IMR-90 (cell line): ENCODE data around the gene PTH1R. TPM values are rescaled to one million over a fixed set of nuclear protein-coding genes. Genes with fewer than 3 reads are reported as not detected.
A peak's percentile ranks its signal among the peaks of the same experiment; 100 is the strongest.

Experiments
- ATAC-seq: fragments of 200-7000 bp; cut with Tn5 transposase; 2 replicates; pipeline ENCODE4 v1.9.1; 2020; ENCODE audit warnings: low read depth, mild to moderate bottlenecking, moderate library complexity
- BruUV-seq: library from RNA; stranded (reverse); fragments of 400-500 nt; replicated peaks from 2 replicates; lab custom pipeline; 2021; lab: Mats Ljungman, UMichigan
- CTCF ChIA-PET: fragments of 300-600 bp; formaldehyde crosslinking; extraction: SDS; loops from one replicate; lab custom pipeline; 2021; ENCODE audit warnings: antibody characterized with exemption; lab: Yijun Ruan, JAX
- POLR2A ChIA-PET: fragments of 300-600 bp; sonication (Branson Sonifier 250); formaldehyde crosslinking; loops from one replicate; lab custom pipeline; 2022; ENCODE audit warnings: antibody characterized with exemption; ENCODE audit not compliant: unreplicated experiment; lab: Charles Lee
- DNase-seq: peaks from one replicate; pipeline ENCODE4 v3.0.0; 2013
- H2AFZ ChIP-seq: replicated peaks from 2 replicates; pipeline ENCODE3; 2013; ENCODE audit warnings: low read length, mild to moderate bottlenecking; ENCODE audit not compliant: poor library complexity
- H2AK5ac ChIP-seq: 2 replicates; pipeline ENCODE4 v1.6.1; 2013; ENCODE audit warnings: low read depth, low read length, inconsistent platforms
- H2AK9ac ChIP-seq: replicated peaks from 2 replicates; pipeline ENCODE3; 2013; ENCODE audit warnings: mild to moderate bottlenecking, low read depth, low read length, moderate library complexity; ENCODE audit not compliant: poor library complexity
- H2BK120ac ChIP-seq: 2 replicates; pipeline ENCODE4 v1.6.1; 2013; ENCODE audit warnings: low read depth, low read length, inconsistent platforms
- H2BK15ac ChIP-seq: 3 replicates; pipeline ENCODE4 v1.6.1; 2013; ENCODE audit warnings: low read depth, low read length, inconsistent platforms
- H2BK20ac ChIP-seq: 2 replicates; pipeline ENCODE4 v1.6.1; 2013; ENCODE audit warnings: low read depth, mild to moderate bottlenecking, inconsistent platforms, low read length, moderate library complexity
- H2BK5ac ChIP-seq: 2 replicates; pipeline ENCODE4 v1.6.1; 2013; ENCODE audit warnings: mild to moderate bottlenecking, low read depth, low read length, inconsistent platforms; ENCODE audit not compliant: poor library complexity, severe bottlenecking
- H3K14ac ChIP-seq: replicated peaks from 2 replicates; pipeline ENCODE4 v1.6.1; 2013; ENCODE audit warnings: low read depth, low read length, inconsistent platforms
- H3K18ac ChIP-seq: 2 replicates; pipeline ENCODE4 v1.6.1; 2013; ENCODE audit warnings: low read depth, low read length, control low read depth
- H3K23ac ChIP-seq: 2 replicates; pipeline ENCODE4 v1.6.1; 2013; ENCODE audit warnings: low read depth, low read length, inconsistent platforms
- H3K27ac ChIP-seq: 2 replicates; pipeline ENCODE4 v1.5.1; 2013; ENCODE audit warnings: mild to moderate bottlenecking, control low read depth, low read length; ENCODE audit not compliant: insufficient read depth
- H3K27me3 ChIP-seq: 2 replicates; pipeline ENCODE4 v1.6.1; 2013; ENCODE audit warnings: low read length; ENCODE audit not compliant: control insufficient read depth, insufficient read depth
- H3K36me3 ChIP-seq: 2 replicates; pipeline ENCODE4 v1.6.1; 2013; ENCODE audit warnings: low read length, mixed read lengths; ENCODE audit not compliant: control insufficient read depth, insufficient read depth
- H3K4ac ChIP-seq: 2 replicates; pipeline ENCODE4 v1.6.1; 2013; ENCODE audit warnings: low read depth, low read length, inconsistent platforms
- H3K4me1 ChIP-seq: 2 replicates; pipeline ENCODE4 v1.6.1; 2013; ENCODE audit warnings: low read length, mixed read lengths; ENCODE audit not compliant: control insufficient read depth, insufficient read depth
- H3K4me2 ChIP-seq: 2 replicates; pipeline ENCODE4 v1.6.1; 2013; ENCODE audit warnings: low read depth, mild to moderate bottlenecking, control low read depth, low read length, moderate library complexity
- H3K4me3 ChIP-seq: 2 replicates; pipeline ENCODE4 v1.5.1; 2013; ENCODE audit warnings: low read depth, mild to moderate bottlenecking, control low read depth, low read length, moderate library complexity; ENCODE audit not compliant: insufficient read depth
- H3K56ac ChIP-seq: 2 replicates; pipeline ENCODE4 v1.6.1; 2013; ENCODE audit warnings: low read length, inconsistent platforms; ENCODE audit not compliant: insufficient read depth; ENCODE audit errors: extremely low read depth
- H3K79me1 ChIP-seq, 2 experiments: 2 replicates each; pipeline ENCODE4 v1.6.1; 2013; ENCODE audit warnings: low read length in 2 of 2, inconsistent platforms in 1 of 2, low read depth in 1 of 2
- H3K9ac ChIP-seq: 2 replicates; pipeline ENCODE4 v1.6.1; 2013; ENCODE audit warnings: low read depth, low read length, control low read depth
- H3K9me1 ChIP-seq: 2 replicates; pipeline ENCODE4 v1.6.1; 2013; ENCODE audit warnings: low read length, inconsistent platforms; ENCODE audit not compliant: insufficient read depth
- H3K9me3 ChIP-seq: 2 replicates; pipeline ENCODE4 v1.6.1; 2013; ENCODE audit warnings: low read length; ENCODE audit not compliant: control insufficient read depth, insufficient read depth
- H4K20me1 ChIP-seq: 2 replicates; pipeline ENCODE4 v1.6.1; 2013; ENCODE audit warnings: low read length, inconsistent platforms; ENCODE audit not compliant: insufficient read depth
- H4K5ac ChIP-seq: 2 replicates; pipeline ENCODE4 v1.6.1; 2013; ENCODE audit warnings: mild to moderate bottlenecking, low read depth, low read length, control low read depth
- H4K8ac ChIP-seq, 2 experiments: 2 replicates each; pipeline ENCODE4 v1.6.1; 2013; ENCODE audit warnings: low read depth in 2 of 2, low read length in 2 of 2, control low read depth in 1 of 2, inconsistent platforms in 1 of 2
- H4K91ac ChIP-seq: 2 replicates; pipeline ENCODE4 v1.6.1; 2013; ENCODE audit warnings: low read depth, low read length, inconsistent platforms; ENCODE audit not compliant: insufficient read depth
- BHLHE40 ChIP-seq: fragments of 150-350 bp; IDR thresholded peaks from 2 replicates; pipeline ENCODE4 v1.6.1; 2016; ENCODE audit warnings: mild to moderate bottlenecking, low read depth, low read length
- CEBPB ChIP-seq: IDR thresholded peaks from 2 replicates; pipeline ENCODE4 v1.6.1; 2012; ENCODE audit warnings: low read depth, low read length, improper control_type of control experiment
- CHD1 ChIP-seq: IDR thresholded peaks from 2 replicates; pipeline ENCODE4 v1.6.1; 2012; ENCODE audit warnings: low read depth, low read length, improper control_type of control experiment
- CTCF ChIP-seq: conservative IDR thresholded peaks from 2 replicates; pipeline ENCODE4 v1.5.1; 2012; ENCODE audit warnings: mild to moderate bottlenecking, low read depth, low read length, improper control_type of control experiment
- ELK1 ChIP-seq: fragments of 150-350 bp; IDR thresholded peaks from 2 replicates; pipeline ENCODE4 v1.6.1; 2016; ENCODE audit warnings: low read depth, mild to moderate bottlenecking, low read length, moderate library complexity, borderline replicate concordance
- FOS ChIP-seq: fragments of 150-350 bp; IDR thresholded peaks from 2 replicates; pipeline ENCODE4 v1.6.1; 2016; ENCODE audit warnings: low read depth, low read length
- MAFK ChIP-seq: IDR thresholded peaks from 2 replicates; pipeline ENCODE4 v1.6.1; 2012; ENCODE audit warnings: low read depth, low read length, improper control_type of control experiment
- MAZ ChIP-seq: IDR thresholded peaks from 2 replicates; pipeline ENCODE4 v1.6.1; 2012; ENCODE audit warnings: low read depth, mild to moderate bottlenecking, low read length, improper control_type of control experiment, moderate library complexity, borderline replicate concordance
- MXI1 ChIP-seq: IDR thresholded peaks from 2 replicates; pipeline ENCODE4 v1.6.1; 2012; ENCODE audit warnings: low read depth, mild to moderate bottlenecking, low read length, moderate library complexity, borderline replicate concordance
- NFE2L2 ChIP-seq: fragments of 150-350 bp; IDR thresholded peaks from 2 replicates; pipeline ENCODE4 v1.6.1; 2016; ENCODE audit warnings: low read depth, mild to moderate bottlenecking, low read length
- POLR2A ChIP-seq: IDR thresholded peaks from 2 replicates; pipeline ENCODE4 v1.6.1; 2012; ENCODE audit warnings: mild to moderate bottlenecking, low read depth, low read length
- RAD21 ChIP-seq: IDR thresholded peaks from 2 replicates; pipeline ENCODE4 v1.6.1; 2012; ENCODE audit warnings: low read length, improper control_type of control experiment
- RCOR1 ChIP-seq: IDR thresholded peaks from 2 replicates; pipeline ENCODE4 v1.6.1; 2012; ENCODE audit warnings: mild to moderate bottlenecking, low read length, improper control_type of control experiment; ENCODE audit not compliant: insufficient replicate concordance
- RFX5 ChIP-seq: IDR thresholded peaks from 2 replicates; pipeline ENCODE4 v1.8.0; 2012; ENCODE audit warnings: low read depth, mild to moderate bottlenecking, low read length, moderate library complexity
- SMC3 ChIP-seq: fragments of 150-350 bp; IDR thresholded peaks from 2 replicates; pipeline ENCODE4 v1.6.1; 2016; ENCODE audit warnings: low read depth, mild to moderate bottlenecking, antibody characterized with exemption, low read length, moderate library complexity
- WGBS, 2 experiments: methylation state at CpG; one replicate each; pipeline versions ENCODE4 v1.1.5 to v1.1.7; 2013; ENCODE audit warnings: missing lambda C conversion rate in 2 of 2; ENCODE audit not compliant: insufficient read length in 1 of 2; ENCODE audit errors: extremely low coverage in 2 of 2; 5-methylcytosine and 5-hydroxymethylcytosine counted together
- dilution Hi-C: fragments of 300-500 bp; cut with HindIII; formaldehyde crosslinking; loops from one replicate; pipeline ENCODE4 v1.14.3; 2018; ENCODE audit warnings: low sequenced_read_pairs; ENCODE audit not compliant: unreplicated experiment
- in situ Hi-C: fragments of 300-500 bp; cut with MboI; formaldehyde crosslinking; loops from 3 replicates; pipeline ENCODE4 v1.14.3; 2019; ENCODE audit warnings: low sequenced_read_pairs, inconsistent platforms, mixed read lengths
- intact Hi-C: fragments of 100-400 bp; cut with micrococcal nuclease; formaldehyde crosslinking; loops from 2 replicates; pipeline ENCODE4 v1.10.0; 2022
- polyA plus RNA-seq, 3 experiments: library from polyadenylated mRNA; depleted of rRNA; stranded (reverse); fragments of >200 nt; gene quantifications; 2 replicates each; pipeline ENCODE4 v1.2.3, GENCODE V29; 2012; ENCODE audit warnings: low replicate concordance in 1 of 3
- total RNA-seq: library from RNA; depleted of rRNA; stranded (reverse); fragments of >200 nt; gene quantifications from 2 replicates; pipeline ENCODE4 v1.2.3, GENCODE V29; 2012

PTH1R gene
- total and polyA plus RNA-seq, 2 of the 4 experiments (the other 2 are of a cell fraction) = 0.15 to 0.18 TPM

GRCh38 chr3:46852334-46852720, 25.2 kb upstream of the PTH1R start (continued):
- no peak for TF ChIP-seq CHD1

GRCh38 chr3:46852839-46853355, 24.6 kb upstream of the PTH1R start:
- Histone ChIP-seq H2AFZ (no peak overlapping the region), H3K9ac (no peak overlapping the region), H3K27me3 (peaks cover 40% of the 10 kb centered on the region), H4K5ac (no peak overlapping the region), H2AK9ac (peak overlapping the region; percentile 6), H3K14ac (no peak overlapping the region), H3K4ac (no peak overlapping the region), H3K36me3 (no peaks in the 10 kb centered on the region), H4K20me1 (no peaks in the 10 kb centered on the region), H3K4me1 (no peaks in the 10 kb centered on the region), H3K18ac (no peak overlapping the region), H3K4me3 (no peak overlapping the region), H2AK5ac (no peak overlapping the region), H3K4me2 (no peak overlapping the region), H2BK20ac (no peak overlapping the region), H3K9me1 (no peaks in the 10 kb centered on the region; the same call in 1 of the 2 replicates), H3K56ac (no peak overlapping the region), H3K27ac (no peak overlapping the region), H3K9me3 (no peaks in the 10 kb centered on the region), H3K79me1 (no peaks in the 10 kb centered on the region), H2BK15ac (no peak overlapping the region), H2BK5ac (no peak overlapping the region), H4K8ac (no peak overlapping the region), H3K23ac (no peak overlapping the region), H4K91ac (no peak overlapping the region), H2BK120ac (no peak overlapping the region)
- BruUV-seq = no TSS peak
- POLR2A ChIA-PET = no interaction called here
- intact Hi-C loops = no loop called here
- dilution Hi-C loops = no loop called here
- ATAC-seq (no peak), DNase-seq (no peak)
- CTCF ChIA-PET = no interaction called here
- in situ Hi-C loops = no loop called here
- WGBS, 2 experiments = 89% methylated on average over 2 of the region's 2 CpGs; no CpG with 5 or more reads in 1 of the 2 experiments
- TF ChIP-seq SMC3 (no peak), POLR2A (no peak), FOS (no peak), RAD21 (no peak), ELK1 (no peak), CHD1 (no peak), CEBPB (no peak), NFE2L2 (no peak), MXI1 (no peak), MAZ (no peak), BHLHE40 (no peak), RCOR1 (no peak), CTCF (no peak), RFX5 (no peak), MAFK (no peak)
